Spinal cord (tissue), 10 donors: ENCODE measurements around the gene MOV10L1. TPM values are rescaled to one million over a fixed set of nuclear protein-coding genes. Genes with fewer than 3 reads are reported as not detected.

Source experiments
- DNase-seq, 6 donors: peaks; one replicate each; pipeline versions ENCODE4 v3.0.0 to v3.0.0-alpha.2; 2013 to 2015; ENCODE audit warnings: low spot score in 6 of 6, low read depth in 4 of 6
- H3K27ac ChIP-seq: one replicate; pipeline ENCODE4 v1.5.1; 2013; ENCODE audit warnings: low read depth, low read length, control low read depth
- H3K27me3 ChIP-seq: one replicate; pipeline ENCODE4 v1.6.1; 2013; ENCODE audit warnings: low read length; ENCODE audit not compliant: control insufficient read depth, insufficient read depth
- H3K36me3 ChIP-seq: one replicate; pipeline ENCODE4 v1.6.1; 2013; ENCODE audit warnings: low read length; ENCODE audit not compliant: control insufficient read depth, insufficient read depth
- H3K4me1 ChIP-seq: one replicate; pipeline ENCODE4 v1.6.1; 2013; ENCODE audit warnings: low read length; ENCODE audit not compliant: control insufficient read depth, insufficient read depth
- H3K4me3 ChIP-seq: one replicate; pipeline ENCODE4 v1.5.1; 2013; ENCODE audit warnings: low read depth, low read length, control low read depth
- H3K9me3 ChIP-seq: one replicate; pipeline ENCODE4 v1.6.1; 2013; ENCODE audit warnings: low read length; ENCODE audit not compliant: control insufficient read depth, insufficient read depth
- WGBS: methylation state at CpG from one replicate; pipeline ENCODE4 v1.1.5; 2013; ENCODE audit warnings: missing lambda C conversion rate; ENCODE audit not compliant: insufficient coverage; 5-methylcytosine and 5-hydroxymethylcytosine counted together
- polyA plus RNA-seq, 2 donors: library from polyadenylated mRNA; unstranded; fragments of 120-200 nt; gene quantifications; one replicate each; pipeline ENCODE4 v1.2.1, GENCODE V29; 2013; ENCODE audit not compliant: insufficient read length in 2 of 2
- total RNA-seq, 2 donors: library from RNA; depleted of rRNA in 1 of 2; stranded (reverse); fragments of 120-200 nt in 1 of 2; fragments of >200 nt in 1 of 2; gene quantifications; one replicate each; pipeline versions ENCODE4 v1.2.3 to v1.2.4, GENCODE V29; 2013 to 2014
- donor health status: healthy.

MOV10L1 gene
- total and polyA plus RNA-seq, 4 donors = 1.9 to 4.9 (median 3.5) TPM

GRCh38 chr22:50058906-50059880 is 30.6 kb upstream of the MOV10L1 start:
- H3K27ac ChIP-seq = peak overlapping the region; percentile 47
- H3K36me3 ChIP-seq = peaks cover 46% of the 10 kb centered on the region
- 23% methylated on average over 13 of the region's 31 CpGs for WGBS
- no peak overlapping the region for H3K4me3 ChIP-seq
- H3K4me1 ChIP-seq = peaks cover 22% of the 10 kb centered on the region
- peaks cover 15% of the 10 kb centered on the region for H3K27me3 ChIP-seq
- peak in 4 of 6 donors; percentile 6 to 65 (median 32) for DNase-seq
- no peaks in the 10 kb centered on the region for H3K9me3 ChIP-seq

GRCh38 chr22:50059881-50060262 is 29.9 kb upstream of the MOV10L1 start:
- no peak for DNase-seq
- peak overlapping the region; percentile 47 for H3K27ac ChIP-seq
- 70% methylated on average over 4 of the region's 7 CpGs for WGBS
- peaks cover 15% of the 10 kb centered on the region for H3K27me3 ChIP-seq
- H3K36me3 ChIP-seq = peaks cover 53% of the 10 kb centered on the region
- no peaks in the 10 kb centered on the region for H3K9me3 ChIP-seq
- no peak overlapping the region for H3K4me3 ChIP-seq
- H3K4me1 ChIP-seq = peaks cover 22% of the 10 kb centered on the region

GRCh38 chr22:50060441-50061140 is 29.2 kb upstream of the MOV10L1 start:
- Histone ChIP-seq H3K9me3 (no peaks in the 10 kb centered on the region), H3K36me3 (peaks cover 57% of the 10 kb centered on the region), H3K27me3 (peaks cover 15% of the 10 kb centered on the region), H3K4me3 (no peak overlapping the region), H3K4me1 (peaks cover 22% of the 10 kb centered on the region), H3K27ac (no peak overlapping the region)
- 86% methylated on average over 28 of the region's 28 CpGs for WGBS
- DNase-seq = no peak

- Histone ChIP-seq H3K4me1 (peaks cover 22% of the 10 kb centered on the region), H3K36me3 (peaks cover 62% of the 10 kb centered on the region), H3K9me3 (no peaks in the 10 kb centered on the region), H3K27me3 (peaks cover 15% of the 10 kb centered on the region), H3K4me3 (no peak overlapping the region), H3K27ac (no peak overlapping the region)
- no peak for DNase-seq
- 88% methylated on average over 23 of the region's 27 CpGs for WGBS
These were observed 28.5 kb upstream of the MOV10L1 start for GRCh38 chr22:50061141-50061823.

- no peak for DNase-seq
- Histone ChIP-seq H3K27me3 (peaks cover 15% of the 10 kb centered on the region), H3K4me3 (no peak overlapping the region), H3K27ac (no peak overlapping the region), H3K36me3 (peaks cover 62% of the 10 kb centered on the region), H3K4me1 (peaks cover 22% of the 10 kb centered on the region), H3K9me3 (no peaks in the 10 kb centered on the region)
- 89% methylated on average over 13 of the region's 17 CpGs for whole genome bisulfite sequencing
These were observed 27.9 kb upstream of the MOV10L1 start for GRCh38 chr22:50061824-50062355.

- no peak overlapping the region for H3K4me3 ChIP-seq
- DNase-seq = no peak
- peaks cover 22% of the 10 kb centered on the region for H3K4me1 ChIP-seq
- peaks cover 62% of the 10 kb centered on the region for H3K36me3 ChIP-seq
- 91% methylated on average over 19 of the region's 19 CpGs for WGBS
- no peak overlapping the region for H3K27ac ChIP-seq
- no peaks in the 10 kb centered on the region for H3K9me3 ChIP-seq
- H3K27me3 ChIP-seq = peaks cover 15% of the 10 kb centered on the region
These were observed 27.2 kb upstream of the MOV10L1 start for GRCh38 chr22:50062509-50063135.

GRCh38 chr22:50063589-50064393 is 26.0 kb upstream of the MOV10L1 start:
- 85% methylated on average over 22 of the region's 23 CpGs for WGBS
- peaks cover 14% of the 10 kb centered on the region for H3K27me3 ChIP-seq

GRCh38 chr22:50064453-50064852 is 25.4 kb upstream of the MOV10L1 start:
- Histone ChIP-seq H3K4me3 (no peak overlapping the region), H3K9me3 (no peaks in the 10 kb centered on the region), H3K27ac (no peak overlapping the region), H3K27me3 (peaks cover 7% of the 10 kb centered on the region), H3K4me1 (peaks cover 10% of the 10 kb centered on the region), H3K36me3 (peaks cover 68% of the 10 kb centered on the region)
- 55% methylated on average over 10 of the region's 18 CpGs for WGBS
- DNase-seq = no peak

More at GRCh38 chr22:50063589-50064393, 26.0 kb upstream of the MOV10L1 start:
- H3K4me3 ChIP-seq = no peak overlapping the region
- no peak overlapping the region for H3K27ac ChIP-seq
- H3K4me1 ChIP-seq = peaks cover 17% of the 10 kb centered on the region
- peaks cover 68% of the 10 kb centered on the region for H3K36me3 ChIP-seq
- DNase-seq = no peak
- H3K9me3 ChIP-seq = no peaks in the 10 kb centered on the region
